Suprapubic skin (tissue), 4 donors: ENCODE data around the gene FCSK.

Source experiments
- EP300 ChIP-seq: sonication (generic); formaldehyde crosslinking; IDR thresholded peaks from one replicate; pipeline ENCODE4 v1.6.1; 2017; ENCODE audit warnings: antibody characterized with exemption
- POLR2A ChIP-seq, 2 donors: fragments of 450-650 bp; IDR thresholded peaks; one replicate each; pipeline ENCODE4 v1.6.1; 2017; ENCODE audit warnings: antibody characterized with exemption in 2 of 2, mild to moderate bottlenecking in 2 of 2, moderate library complexity in 2 of 2
- POLR2AphosphoS5 ChIP-seq, 3 donors: sonication (generic); formaldehyde crosslinking; IDR thresholded peaks; one replicate each; pipeline ENCODE4 v1.6.1; 2017; ENCODE audit warnings: antibody characterized with exemption in 3 of 3
- TF ChIP-seq, protein P1 (sequence below), 2 donors: fragments of 200-600 bp in 1 of 2; fragments of 450-650 bp in 1 of 2; sonication (generic) in 1 of 2; IDR thresholded peaks; one replicate each; pipeline ENCODE4 v1.5.1; 2016 to 2019; ENCODE audit warnings: antibody characterized with exemption in 2 of 2, mild to moderate bottlenecking in 1 of 2, moderate library complexity in 1 of 2

DNA sequence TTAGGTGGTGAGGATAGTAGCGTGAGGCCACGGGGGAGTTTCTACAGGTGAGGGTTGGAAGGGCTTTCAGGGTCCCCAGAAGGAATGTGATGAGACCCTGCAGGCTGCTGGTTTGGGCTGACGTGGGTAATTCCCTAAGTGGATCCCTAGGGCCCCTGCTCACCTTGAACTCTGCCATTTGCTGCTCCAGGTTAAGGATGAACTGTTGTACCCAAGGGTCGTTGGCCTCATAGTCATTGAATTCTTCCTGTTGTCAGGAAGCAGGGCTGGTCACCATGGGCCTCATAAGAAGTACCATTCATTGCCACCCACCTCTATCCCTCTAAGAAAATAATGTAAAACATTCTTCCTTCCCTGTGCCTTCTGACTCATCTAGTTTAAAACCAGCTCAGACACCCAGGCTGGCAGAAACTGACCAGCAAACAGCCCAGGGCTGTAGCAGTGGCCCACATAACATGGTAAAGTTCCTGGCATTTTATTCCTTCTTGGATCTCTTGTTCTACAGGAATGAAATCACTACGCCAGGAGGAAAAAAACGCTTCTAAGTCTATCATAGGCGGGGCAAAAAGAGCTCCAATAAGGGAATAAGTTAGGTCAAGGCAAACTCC lies 27.6 kb downstream of the FCSK start:
- TF ChIP-seq EP300 = no peak
- TF ChIP-seq, protein P1, sequence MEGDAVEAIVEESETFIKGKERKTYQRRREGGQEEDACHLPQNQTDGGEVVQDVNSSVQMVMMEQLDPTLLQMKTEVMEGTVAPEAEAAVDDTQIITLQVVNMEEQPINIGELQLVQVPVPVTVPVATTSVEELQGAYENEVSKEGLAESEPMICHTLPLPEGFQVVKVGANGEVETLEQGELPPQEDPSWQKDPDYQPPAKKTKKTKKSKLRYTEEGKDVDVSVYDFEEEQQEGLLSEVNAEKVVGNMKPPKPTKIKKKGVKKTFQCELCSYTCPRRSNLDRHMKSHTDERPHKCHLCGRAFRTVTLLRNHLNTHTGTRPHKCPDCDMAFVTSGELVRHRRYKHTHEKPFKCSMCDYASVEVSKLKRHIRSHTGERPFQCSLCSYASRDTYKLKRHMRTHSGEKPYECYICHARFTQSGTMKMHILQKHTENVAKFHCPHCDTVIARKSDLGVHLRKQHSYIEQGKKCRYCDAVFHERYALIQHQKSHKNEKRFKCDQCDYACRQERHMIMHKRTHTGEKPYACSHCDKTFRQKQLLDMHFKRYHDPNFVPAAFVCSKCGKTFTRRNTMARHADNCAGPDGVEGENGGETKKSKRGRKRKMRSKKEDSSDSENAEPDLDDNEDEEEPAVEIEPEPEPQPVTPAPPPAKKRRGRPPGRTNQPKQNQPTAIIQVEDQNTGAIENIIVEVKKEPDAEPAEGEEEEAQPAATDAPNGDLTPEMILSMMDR (IDR thresholded peaks at IDR 0.05) = no peak
- TF ChIP-seq POLR2AphosphoS5 (IDR thresholded peaks at IDR 0.05) = no peak
- no peak for TF ChIP-seq POLR2A (IDR thresholded peaks at IDR 0.05)
